HG02759 (cell line): ENCODE data around the gene CACNA1E.

ENCODE experiments used
- ATAC-seq: cut with Tn5 transposase; IDR thresholded peaks from one replicate; pipeline ENCODE4 v1.9.1; 2021; ENCODE audit warnings: mild to moderate bottlenecking, moderate library complexity; ENCODE audit not compliant: unreplicated experiment

The CACNA1E gene

DNA sequence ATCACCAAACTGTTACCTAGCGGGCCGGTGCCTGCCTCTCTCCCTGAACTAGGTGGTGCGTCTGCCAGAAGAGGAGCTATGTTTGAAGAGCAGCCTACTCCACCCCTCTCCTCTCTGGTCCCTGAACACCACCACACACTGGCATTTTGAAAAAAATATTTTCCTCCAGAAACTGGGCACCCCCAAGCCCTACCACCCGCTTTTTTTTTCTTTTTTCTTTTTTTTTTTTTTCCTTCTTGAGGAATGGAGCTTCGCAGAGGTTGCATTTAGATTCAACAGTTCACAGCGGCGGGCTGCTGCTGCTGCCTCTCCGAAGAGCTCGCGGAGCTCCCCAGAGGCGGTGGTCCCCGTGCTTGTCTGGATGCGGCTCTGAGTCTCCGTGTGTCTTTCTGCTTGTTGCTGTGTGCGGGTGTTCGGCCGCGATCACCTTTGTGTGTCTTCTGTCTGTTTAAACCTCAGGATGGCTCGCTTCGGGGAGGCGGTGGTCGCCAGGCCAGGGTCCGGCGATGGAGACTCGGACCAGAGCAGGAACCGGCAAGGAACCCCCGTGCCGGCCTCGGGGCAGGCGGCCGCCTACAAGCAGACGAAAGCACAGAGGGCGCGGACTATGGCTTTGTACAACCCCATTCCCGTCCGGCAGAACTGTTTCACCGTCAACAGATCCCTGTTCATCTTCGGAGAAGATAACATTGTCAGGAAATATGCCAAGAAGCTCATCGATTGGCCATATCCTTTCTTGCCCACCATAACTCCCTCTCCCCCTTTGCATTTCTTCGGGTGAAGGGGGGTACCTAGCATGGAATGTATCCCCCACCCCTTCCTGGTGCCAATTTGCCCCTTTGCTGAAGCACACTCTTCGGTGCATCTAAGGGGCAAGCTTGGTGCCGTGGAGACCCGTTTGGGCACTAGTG is at the start of gene CACNA1E:
Gene CACNA1E (plus strand): TSS at position 233 of the 911 bp plus-strand sequence. CDS start 228 bp downstream, at position 461.
- ATAC-seq = no peak

DNA sequence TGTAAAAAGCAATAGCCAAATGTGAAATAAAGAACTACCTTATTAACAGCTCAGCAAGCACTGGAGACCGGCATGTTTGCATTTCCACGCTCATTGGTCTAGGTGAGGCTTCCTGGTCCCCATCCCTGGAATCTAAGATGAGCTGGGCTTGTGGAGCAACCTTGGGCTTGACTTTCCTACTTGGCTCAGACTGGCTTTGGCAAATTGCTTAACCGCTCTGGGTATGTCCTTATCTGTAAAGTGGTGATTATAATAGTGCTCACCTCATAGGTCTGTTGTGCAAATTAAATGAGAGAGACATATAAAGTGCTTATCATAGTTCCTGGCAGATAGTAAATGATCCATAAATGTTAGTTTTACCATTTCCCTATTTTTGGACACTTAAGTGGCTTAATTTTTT is 49.4 kb upstream of the CACNA1E start:
- ATAC-seq = no peak

DNA sequence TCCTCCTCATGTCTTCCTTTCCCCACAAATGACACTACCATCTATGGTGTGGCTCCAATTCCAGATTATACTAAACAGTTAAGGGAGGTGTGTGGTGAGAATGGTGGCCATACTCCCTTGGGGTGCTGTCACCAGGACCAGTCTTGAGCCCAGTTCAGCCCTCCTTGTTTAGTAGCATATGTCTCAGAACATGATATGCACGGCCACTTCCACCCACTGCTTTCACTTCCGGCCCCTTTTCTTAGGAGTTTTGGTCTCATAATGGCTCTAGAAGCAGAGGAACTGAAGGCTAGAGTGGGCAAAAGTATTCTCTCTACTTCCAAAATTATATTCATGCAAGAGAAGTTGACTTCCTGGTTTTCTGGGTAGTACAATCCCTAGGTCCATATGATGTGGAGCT is 45.3 kb upstream of the CACNA1E start:
- ATAC-seq = peak; percentile 77

DNA sequence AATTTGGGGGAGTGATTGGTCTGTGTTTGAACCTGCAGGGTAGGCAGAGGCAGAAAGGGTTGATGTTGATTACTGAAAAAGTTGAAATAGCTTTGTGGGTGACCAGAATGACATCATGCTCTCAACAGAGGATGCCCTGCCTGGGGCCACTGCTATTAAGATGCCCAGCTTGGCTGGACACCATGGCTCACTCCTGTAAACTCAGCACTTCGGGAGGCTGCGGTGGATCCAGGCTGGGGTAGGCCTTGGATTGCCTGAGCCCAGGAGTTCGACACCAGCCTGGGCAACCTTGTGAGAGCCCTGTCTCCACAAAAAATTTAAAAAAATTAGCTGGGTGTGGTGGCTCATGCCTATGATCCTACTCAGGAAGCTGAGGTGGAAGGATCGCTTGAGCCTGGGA is 42.8 kb upstream of the CACNA1E start:
- ATAC-seq = no peak

DNA sequence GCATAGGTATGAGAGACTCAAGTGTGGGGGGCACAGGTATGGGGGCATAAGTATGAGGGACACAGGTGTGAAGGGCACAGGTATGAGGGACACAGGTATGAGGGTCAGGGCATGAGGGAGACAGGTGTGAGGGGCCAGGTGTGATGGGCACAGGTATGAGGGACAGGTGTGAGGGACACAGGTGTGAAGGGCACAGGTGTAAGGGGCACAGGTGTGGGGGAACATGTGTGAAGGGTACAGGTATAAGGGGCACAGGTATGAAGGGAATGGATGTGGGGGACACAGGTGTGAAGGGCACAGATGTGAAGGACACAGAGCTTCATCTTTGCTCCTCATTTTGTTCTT is 41.2 kb upstream of the CACNA1E start:
- ATAC-seq = no peak

DNA sequence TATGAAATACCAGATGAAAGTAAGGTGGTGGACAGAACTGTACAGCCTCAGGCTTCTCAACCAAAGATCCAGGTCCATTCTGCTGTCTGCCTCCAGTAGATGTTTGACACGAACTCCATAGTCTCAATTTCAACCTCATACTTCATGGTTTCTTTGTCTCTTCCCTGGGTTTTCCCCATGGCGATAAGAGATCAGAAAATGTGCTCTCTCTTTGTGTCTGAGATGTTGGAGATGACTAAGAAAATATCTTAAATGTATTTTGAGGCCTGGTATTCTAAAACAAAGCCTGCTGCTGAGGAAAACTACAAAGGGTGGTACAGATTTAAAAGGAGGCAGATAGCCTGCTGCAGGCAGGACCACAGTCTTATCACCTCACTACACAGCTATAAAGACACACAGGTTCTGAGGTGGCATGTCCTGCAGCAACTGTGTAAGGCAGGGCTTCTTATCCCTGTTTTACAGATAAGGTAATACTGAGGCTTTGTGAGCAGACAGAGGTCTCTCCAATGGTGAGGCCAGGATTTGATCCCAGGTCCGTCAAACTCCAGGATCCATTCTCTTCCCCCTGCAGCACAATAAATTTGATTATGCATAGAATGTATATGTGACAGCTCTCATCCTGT is 40.0 kb upstream of the CACNA1E start:
- no peak for ATAC-seq

DNA sequence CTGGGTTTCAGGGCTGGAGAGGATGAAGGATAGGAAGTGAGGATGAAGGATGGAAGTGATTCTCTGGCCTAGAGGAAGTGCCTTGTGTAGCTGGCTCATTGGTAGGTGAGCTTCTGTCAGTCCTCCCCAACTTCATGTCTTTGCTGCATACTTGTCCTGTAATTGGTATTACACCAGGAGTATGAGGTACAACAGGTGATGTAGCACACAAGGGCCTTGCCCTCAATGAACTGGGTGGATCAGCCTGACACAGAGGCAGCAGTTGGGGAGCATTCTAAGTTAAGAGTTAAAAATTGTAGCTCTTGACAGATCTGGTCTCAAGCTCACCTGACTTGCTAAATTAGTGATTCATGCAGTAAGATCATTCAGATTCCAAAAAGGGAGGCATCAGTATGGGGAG is 37.9 kb upstream of the CACNA1E start:
- ATAC-seq = no peak

DNA sequence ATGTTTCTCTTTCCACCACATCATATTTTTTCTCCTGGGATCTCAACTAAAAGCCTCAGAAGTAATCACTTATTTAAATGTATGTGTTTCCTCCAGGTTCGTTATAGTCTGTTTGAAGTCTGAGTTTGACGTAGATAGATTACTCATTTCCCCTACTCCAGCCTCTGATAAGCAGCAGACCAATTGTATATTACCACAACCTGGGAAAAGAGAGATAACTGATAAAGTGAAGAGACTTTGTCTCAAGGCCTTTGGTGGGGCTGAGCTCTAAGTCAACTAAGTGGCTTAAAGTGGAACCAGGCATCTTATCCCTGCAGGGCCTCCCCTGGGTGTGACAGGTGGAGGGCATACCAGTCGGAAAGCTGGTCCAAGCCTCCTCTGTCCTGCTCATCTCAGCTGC is 34.9 kb upstream of the CACNA1E start:
- no peak for ATAC-seq

DNA sequence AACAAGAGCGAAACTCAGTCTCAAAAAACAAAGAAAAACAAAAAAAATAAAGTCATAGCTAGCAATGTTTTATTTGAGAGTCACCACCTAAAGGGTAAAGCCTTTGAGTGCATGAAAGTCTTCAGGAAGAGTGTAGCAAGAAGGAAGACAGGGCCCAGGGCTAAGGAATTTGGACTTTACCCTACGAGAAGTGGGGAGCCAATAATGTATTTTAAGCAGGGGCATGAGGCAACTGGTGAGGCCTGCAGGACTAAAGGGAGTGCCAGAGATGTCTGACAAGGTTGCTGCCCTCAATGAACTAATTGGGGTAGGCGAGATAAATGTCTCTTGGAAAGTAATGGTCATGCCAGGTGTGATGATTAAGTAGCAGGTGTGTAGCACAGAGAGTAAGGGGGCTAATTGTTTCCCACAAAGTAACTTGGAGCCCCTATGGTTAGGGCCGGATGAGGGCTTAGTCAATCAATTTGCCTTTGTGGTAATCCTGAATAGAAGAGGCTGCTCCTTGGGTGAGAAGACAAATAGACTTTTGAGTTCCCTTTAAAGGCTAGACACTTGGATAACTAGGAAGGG is 31.6 kb upstream of the CACNA1E start:
- no peak for ATAC-seq

DNA sequence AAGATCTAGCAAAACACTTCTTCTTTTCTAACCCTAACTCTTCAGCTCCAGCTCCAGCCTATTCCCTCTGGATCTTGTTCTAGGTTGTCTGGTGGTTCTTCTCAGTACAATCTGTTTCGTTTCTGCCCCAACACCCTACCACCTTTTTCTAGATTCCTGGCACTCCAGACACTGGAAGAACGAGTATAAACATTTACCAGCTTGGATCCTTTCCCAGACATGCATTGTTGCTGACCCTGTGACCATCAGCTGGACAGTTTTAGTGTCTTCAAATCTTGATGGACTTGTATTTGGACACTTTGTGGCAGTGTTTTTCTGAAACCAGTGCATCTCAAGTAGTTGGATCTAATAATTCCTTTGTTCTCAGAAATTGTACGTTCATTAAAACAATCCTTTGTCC is 30.6 kb upstream of the CACNA1E start:
- ATAC-seq = no peak

DNA sequence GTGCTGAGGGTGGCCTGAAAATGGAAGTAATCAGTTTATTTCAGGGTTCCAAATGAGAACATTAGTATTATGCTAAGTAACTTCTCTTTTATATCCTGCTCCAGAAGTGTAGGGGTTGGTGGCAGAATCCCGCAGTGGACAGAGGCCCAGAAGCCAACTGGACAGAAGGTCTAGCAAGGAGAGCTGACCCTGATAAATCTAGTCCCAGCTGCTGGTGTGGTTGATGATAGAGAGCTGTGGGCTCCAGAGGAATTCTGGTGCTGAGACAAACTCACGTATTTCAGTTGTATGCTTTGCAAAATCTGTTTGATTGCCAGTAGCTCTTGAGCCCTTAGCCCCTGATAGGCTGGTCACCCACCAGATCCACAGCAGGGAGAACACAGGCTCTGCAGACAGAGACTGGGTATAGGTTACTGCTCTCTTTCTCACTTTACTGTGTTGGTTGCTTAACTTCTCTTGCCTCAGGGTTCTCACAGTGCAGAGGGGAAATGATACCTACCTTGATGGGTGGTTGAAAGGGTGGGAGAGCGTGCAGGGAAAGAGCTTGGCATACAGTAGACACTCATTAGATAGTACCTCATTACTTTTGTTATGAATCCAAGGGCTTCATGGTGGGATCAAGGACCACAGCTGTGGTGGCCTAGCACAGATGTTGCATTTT is 29.6 kb upstream of the CACNA1E start:
- ATAC-seq = no peak

DNA sequence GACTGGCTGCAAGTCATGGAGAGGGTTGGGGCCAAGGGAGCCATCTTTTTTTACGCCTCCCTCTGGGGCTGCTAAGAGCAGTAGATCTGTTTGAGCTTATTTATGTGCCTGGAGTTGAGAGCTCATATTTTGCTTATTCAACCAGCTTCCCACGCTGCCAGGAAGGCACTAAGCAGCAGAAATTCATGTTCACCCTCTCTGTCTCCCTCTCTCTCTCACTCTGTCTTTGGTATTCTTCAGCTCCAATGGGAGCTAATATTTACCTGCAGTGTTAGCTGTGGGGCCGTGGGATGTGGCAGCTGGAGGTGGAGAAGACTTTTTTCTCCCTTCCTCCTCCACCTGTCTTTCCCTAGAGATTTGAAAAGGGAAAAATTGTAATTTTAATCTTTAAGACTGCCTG is 26.8 kb upstream of the CACNA1E start:
- ATAC-seq = no peak

DNA sequence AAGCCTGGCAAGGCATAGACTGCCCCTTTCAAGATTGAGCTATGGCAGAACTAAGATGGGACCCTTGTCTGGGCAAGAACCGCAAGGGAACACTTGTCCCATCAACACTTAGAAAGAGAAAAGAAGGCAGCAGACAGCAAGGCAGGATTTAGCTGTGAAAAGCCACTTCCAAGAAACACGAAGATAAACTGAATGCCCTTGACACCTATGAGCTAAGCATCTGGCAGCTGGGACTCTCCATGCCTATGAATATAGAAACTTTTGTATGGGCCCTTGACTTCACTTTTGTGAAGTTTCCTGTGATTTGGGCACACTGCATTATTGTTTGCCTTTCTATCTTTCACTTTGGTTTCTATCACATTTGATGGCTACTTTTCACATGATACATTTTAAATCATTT is 24.9 kb upstream of the CACNA1E start:
- ATAC-seq = no peak

DNA sequence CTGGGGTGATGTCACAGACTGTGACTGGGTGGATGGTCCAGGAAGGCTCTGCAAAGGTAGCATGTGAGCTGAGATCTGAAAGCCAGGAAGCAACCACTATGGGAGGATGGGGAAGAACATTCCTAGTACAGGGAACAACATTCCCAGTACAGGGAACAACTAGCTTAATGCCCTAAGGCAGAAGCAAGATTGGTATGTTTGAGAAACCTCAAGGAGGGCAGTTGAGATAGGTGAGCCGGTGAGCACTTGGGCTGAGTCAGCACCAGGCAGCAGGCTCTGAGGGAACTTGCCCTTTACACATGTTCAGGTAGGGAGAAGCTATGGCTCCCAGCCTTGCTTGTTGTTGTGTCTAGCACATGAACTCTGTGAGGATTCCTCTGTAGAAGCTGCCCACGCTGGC is 24.2 kb upstream of the CACNA1E start:
- ATAC-seq = no peak

DNA sequence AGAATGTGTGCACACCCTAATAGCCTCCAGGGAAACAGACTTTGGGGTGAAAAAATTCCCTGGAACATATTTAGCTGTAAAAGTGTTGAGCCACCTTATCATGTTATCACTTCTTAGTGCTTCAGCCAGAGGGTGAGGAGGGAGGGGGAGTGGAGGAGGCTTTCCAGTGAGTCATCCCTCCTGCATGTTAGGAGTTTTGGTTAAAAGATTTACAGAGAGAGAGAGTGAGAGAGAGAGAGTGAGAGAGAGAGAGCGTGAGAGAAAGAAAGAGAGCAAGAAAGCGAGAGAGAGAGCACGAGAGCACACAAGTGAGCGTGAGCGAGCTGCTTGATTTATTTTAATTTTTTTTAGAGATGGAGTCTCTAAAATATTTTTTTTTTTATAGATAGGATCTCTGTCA is 13.5 kb upstream of the CACNA1E start:
- ATAC-seq = no peak

DNA sequence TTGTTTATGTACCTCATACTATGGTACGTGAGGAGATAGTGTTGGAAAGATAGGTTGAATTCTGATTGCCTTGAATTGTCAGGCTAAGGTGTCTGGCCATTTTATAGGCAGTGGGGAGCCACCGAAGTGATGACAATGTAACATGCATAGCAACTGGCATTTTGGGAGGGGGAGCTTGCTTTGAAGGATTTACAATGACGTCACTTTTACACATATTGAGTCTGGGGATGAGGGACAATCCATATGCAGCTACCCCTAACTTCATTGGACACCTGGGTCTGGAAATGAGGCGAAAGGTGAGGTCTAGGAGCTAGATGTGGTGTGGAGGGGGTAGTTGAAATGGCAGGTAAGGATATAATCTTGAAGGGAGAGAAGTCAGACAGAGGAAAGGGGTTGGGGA is 7.7 kb upstream of the CACNA1E start:
- ATAC-seq = no peak

DNA sequence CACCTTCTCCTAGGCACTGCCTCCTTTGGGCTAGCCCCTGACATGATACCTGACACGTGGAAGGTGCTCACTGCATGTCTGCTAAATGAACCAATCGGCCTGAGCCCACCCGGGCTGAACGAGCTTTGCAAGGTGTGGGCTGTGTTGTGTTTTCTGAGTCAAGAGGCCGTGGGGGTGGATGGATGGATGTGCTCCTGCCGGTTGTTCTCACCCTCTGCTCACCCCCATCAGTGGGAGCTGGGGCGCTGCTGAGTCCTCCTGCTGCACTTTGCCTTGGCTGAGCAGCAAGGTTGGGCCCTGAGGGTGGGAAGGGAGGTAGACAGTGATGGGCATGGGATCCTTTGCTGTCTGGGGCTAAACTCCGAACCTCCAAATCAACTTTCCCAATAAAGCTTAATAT is 6.7 kb upstream of the CACNA1E start:
- no peak for ATAC-seq

DNA sequence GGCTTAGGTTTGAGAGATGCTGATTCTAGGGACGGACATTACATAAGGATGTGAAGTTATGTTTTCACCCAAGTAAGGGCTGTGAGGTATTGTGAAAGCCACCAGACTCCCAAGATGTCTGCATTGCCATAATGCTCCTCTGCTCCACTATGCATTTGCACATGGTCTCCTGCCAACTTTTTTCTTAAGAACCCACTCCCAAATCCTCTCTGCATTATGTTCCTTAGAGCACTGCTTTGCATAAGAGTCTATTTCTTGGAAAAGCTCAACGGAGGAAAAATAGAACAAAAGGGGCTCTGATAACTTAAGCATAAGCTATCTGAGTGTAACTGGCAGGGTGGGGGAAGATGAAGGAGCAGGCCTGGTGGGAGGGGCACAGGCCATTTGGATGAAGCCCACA is 5.0 kb upstream of the CACNA1E start:
- ATAC-seq = no peak

DNA sequence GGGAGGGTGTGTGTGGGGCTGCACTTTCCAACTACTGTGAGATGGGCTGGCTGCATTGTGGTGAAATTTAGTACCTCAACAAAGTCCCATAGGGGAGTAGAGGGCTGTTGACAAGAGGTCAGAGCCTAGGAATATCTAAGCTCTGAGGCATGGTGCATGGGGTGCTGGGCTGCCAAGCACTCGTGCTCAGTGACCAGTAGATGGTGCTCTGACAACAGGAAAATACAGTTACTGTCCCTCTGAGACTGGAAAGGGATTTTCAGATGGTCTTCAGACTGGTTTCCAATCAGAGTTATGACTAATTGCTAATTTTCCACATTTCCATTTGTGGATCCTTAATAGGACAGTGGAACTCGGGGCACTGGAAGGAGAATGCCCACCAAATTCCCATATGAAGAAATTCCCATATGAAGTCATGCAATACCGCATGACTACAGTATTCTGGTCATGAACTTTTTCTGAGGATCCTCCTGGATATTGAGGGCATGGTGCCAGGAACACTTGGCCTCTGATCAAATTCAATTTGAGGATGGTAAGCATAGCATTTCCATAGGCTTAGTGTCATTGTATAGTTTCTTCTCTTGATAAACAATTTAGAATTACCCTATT is 4.1 kb upstream of the CACNA1E start:
- ATAC-seq = peak; percentile 41

DNA sequence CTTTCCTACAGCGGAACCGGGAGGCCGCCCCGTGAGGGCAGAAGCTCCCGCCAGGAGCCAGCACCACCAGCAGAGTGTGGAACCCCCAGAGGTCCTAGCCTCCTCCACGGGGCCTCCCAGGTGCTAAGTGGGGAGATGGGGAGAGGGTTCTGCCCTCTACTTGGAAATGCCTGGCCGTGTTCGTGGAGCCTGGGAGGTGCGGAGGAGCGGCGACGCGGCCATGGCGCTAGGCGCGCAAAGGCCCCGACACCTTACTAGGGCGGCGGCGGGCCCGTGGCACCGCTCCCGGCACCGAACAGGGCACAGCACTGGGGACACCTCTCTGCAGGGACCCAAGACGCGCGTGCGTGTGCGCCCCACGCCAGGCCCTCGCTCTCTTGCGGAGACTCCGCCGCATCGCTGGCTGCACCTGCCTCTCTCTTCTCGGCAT is 1.3 kb upstream of the CACNA1E start:
- no peak for ATAC-seq
